GM12891 (cell line): ENCODE data around the gene PTPN13.

ENCODE experiments used
- POLR2A ChIP-seq: IDR thresholded peaks from 2 replicates; pipeline ENCODE4 v1.6.1; 2011; ENCODE audit warnings: low read depth, low read length, control low read depth
- POLR2AphosphoS5 ChIP-seq: IDR thresholded peaks from 2 replicates; pipeline ENCODE4 v1.6.1; 2011; ENCODE audit warnings: low read depth, low read length, control low read depth
- TAF1 ChIP-seq: IDR thresholded peaks from 2 replicates; pipeline ENCODE4 v1.6.1; 2011; ENCODE audit warnings: low read depth, low read length, control low read depth

GRCh38 chr4:86557526-86557925 is 36.6 kb upstream of the PTPN13 start:
- TF ChIP-seq POLR2A (no peak), POLR2AphosphoS5 (no peak), TAF1 (no peak)
